Activated CD8-positive, alpha-beta memory T cell treated with anti-CD3 and anti-CD28 coated beads for 1 hour (primary cell): ENCODE data around the gene MDM4.
"Not testable (repeated sequence)": the region's sequence is repeated elsewhere in the genome, so short reads cannot be mapped to it uniquely, and the experiment has no call there.

Source experiments
- DNase-seq, 2 donors: peaks; one replicate each; pipeline ENCODE4 v3.0.0-alpha.2; 2020; ENCODE audit warnings: low read depth in 1 of 2; ENCODE audit errors: extremely low read depth in 1 of 2

MDM4 gene

DNA sequence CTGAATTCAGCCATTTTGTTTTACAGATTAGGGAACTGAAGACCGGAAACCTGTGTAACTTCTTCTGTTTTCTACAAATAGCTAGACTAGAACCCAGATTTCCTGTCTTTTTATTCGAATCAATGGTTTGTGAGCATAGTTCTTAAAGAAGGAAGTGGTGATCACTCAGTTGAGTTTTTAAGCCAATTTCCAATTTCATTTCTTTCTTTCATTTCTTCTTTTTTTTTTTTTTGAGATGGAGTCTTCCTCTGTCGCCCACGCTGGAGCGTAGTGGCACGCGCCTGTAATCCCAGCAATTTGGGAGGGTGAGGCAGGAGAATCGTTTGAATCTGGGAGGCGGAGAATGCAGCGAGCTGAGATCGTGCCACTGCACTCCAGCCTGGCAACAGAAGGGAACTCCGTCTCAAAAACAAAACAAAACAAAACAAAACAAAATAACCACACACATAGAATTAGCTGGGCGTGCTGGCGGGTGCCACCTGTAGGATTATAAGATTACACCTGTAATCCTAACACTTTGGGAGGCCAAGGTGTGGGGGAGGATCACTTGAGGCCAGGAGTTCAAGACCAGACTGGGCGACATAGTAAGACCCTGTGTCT is 3.0 kb upstream of the MDM4 start:
- no peak for DNase-seq

DNA sequence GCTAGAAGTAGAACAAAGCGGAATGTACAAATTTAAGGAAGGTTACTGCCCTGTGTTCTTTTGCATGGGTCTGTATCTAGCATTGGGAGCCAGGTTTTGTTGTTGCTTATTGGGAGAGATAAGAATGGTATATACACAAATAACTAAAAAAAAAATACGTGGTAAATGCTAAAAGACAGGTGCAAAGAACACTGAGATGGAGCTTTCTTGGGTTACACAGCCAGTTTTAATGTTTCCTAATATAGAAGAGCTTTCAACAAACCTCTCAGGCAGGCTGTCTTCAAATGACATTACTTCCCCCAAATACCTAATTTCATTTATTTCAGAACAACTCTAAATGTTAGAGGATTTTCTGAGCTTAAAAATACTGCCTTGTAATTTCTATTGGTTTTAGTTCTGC is 1.4 kb upstream of the MDM4 start:
- DNase-seq: no peak

DNA sequence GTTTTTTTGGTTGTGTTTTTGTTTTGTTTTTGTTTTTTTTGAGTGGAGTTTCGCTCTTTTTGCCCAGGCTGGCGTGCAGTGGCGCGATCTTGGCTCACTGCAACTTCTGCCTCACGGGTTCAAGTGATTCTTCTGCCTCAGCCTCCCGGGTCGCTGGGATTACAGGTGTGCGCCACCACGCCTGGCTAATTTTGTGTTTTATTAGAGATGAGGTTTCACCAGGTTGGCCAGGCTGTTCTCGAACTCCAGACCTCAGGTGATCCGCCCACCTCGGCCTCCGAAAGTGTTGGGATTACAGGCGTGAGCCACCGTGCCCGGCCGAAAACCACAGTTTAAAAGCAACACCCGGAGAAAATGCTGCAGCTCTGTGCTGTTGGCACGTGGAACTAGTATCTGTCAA is 1.2 kb downstream of the MDM4 start:
- DNase-seq: not testable (repeated sequence)

DNA sequence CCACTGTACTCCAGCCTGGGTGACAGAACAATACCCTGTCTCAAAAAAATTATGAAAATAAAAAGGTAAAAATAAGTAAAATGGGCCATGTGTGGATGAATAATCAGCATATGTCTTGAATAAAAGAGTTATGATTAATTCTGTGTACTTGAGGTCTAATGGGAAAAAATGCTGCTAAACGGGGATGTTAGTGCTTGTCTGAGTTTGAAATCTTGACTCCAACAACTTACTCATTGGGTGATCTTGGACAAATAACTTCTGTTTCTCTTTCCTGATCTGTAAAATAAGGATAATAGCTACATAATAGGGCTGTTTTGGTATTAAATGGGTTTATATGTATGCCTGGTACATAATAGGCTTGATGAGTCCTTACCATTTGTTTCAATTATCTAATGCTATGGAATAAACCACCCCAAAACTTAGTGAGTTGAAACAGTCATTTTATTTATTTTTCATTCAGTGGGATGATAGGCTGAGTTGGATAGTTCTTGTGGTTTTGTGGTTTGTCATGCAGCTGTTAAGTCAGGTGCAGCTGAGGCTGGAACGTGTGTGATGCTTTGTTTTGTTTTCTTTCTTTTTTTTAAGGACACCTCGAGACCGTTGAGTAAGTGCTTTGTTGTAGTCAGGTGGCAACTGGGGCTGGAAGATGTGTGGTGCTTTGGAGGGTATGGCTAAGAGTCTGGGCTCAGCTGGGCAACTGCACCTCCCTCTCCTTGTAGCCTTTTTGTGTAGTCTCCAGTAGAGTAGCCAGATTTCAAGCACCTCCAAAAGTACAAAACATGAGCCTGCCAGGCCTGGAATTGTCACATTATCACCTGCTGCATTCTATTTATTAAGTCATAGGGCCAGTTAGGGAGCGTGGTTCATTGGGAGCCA is 4.9 kb downstream of the MDM4 start:
- DNase-seq: peak; percentile 22 to 32

DNA sequence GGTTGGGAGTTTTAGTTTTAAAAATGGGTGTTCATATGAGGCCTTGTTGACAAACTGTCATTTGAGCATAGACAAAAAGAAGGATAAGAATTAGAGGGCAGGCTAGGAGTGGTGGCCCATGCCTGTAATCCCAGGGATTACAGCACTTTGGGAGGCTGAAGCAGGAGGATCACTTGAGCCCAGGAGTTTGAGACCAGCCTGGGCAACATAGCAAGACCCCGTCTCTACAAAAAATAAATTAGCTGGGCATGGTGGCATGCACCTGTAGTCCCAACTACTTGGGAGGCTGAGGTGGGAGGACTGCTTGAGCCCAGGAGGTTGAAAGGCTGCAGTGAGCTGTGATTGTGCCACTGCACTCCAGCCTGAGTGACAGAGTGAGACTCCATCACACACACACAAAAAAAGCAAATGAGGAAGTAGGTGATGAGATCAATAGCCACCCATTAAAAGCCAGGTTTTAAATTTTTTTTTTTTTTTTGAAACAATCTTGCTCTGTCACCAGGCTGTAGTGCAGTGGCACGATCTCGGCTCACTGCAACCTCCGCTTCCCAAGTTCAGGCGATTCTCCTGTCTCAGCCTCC is 5.8 kb downstream of the MDM4 start:
- DNase-seq: not testable (repeated sequence)

DNA sequence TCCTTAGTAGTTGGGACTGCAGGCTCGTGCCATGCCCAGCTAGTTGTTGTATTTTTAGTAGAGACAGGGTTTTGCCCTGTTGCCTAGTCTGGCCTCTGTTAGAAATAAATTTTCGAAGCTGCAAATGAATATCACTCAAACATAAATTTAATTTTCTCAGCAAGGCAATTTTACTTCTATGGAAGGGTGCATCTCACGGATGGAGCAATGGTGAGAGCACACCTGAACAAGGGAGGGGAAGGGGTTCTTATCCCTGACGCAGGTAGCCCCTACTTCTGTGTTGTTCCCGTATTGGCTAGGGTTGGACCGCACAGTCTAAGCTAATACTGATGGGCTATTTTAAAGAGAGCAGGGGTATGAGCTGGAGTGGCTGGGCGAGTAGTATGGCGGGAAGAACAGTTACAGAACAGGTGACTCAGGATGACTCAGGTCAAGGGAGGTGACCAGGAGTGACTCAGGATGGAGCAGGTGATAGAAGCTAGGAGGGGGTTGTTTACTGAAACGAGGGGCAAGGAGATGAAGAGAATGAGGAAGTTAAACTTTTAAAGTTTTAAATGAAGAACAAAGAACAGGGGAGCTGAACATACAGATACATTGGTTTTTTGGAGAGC is 7.5 kb downstream of the MDM4 start:
- DNase-seq: no peak

DNA sequence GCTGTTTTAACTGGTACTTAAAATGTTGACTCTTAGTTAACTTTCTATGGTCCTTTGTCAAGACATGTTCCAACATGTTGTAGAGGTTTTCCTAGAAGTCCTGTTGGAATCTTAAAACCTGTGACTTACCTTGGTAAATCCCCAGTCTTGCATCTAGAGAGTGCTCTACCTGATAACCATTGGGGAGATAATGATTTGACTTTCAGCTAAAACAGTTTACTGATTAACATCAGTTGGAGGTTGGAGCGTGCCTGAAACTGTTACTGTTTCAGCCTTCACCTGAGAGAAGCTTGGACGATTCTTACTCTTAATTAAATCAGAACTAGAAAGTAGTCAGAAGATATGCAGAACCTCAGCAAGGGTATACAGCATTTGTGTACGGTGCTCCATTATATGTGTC is 8.8 kb downstream of the MDM4 start:
- no peak for DNase-seq

DNA sequence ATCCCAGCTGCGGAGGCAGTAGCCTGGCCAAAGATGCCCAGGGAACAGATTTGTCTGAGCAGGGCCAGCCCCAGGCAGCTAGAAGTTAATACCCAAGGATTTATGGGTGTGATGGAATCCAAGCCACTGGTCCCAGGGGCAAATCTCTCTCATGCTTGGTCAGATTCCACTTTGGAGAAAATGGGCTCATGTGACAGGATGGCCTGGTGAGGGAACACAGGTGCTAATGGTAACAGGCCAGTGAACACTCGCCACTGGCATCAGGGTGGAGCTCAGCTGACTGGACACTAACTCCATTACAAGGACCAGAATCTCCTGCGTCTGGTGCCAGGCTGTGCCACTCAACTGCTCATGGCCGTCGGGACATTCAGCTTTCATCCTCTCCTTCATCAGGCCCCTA is 12.0 kb downstream of the MDM4 start:
- no peak for DNase-seq

DNA sequence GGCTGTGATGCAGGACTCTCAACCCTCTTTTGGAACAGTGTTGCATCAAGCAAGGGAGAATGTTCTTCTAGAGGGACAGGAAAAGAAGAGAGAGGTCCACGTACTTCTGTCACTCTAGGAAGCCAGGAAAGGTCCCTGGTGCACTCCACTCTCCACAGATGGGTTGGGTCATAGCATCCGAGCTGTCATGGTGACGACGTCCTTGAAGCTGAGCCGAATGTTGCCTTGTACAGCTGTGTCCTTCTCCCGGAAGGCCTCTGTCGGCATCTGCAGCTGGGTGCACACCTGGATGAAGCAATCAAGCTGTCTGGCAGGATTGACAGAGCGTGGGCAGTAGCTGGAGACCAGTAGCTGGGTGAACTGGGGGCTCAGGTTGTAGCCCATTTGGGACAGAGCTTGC is 12.5 kb downstream of the MDM4 start:
- no peak for DNase-seq

DNA sequence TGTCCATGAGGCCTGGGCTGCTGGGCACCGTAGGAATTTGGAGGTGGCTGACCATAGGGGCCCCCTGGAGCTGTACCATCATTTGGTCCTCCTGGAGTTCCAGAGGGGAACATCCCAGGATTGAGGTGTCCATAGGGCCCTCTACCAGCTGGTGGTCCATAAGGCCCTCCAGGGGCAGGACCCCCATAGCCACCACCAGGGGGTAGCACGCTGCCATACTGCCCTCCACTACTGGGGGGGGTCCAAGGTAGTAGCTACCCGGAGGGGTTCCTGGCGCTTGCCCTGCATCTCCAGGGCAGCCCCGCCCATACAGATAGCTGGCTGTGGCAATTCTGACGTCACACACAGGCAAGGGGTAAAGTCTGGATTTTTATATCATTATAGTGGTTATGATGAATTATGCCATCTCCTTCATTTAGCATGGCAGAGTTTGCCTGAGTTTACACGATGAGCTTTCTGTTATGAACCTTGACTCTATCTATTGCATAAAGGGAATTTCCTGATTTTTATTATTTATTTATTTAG is 13.2 kb downstream of the MDM4 start:
- no peak for DNase-seq

DNA sequence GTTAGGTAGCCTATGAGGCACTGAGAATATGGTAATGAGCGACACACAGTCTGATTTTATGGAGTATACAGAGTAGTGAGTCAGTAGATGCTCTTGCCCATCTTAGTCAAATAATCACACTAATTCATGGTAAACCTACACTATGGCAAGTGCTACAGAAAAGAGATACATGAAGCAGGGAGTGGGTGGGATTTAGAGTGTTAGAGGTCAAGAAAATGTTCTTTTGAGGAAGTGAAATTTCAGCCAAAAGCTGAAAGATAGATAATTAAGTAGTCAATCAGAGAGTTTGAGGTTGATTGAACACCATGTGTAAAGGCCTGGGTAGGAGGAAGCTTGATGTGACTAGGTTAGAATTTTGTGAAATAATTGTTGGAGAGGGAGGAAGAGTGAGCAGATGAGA is 14.7 kb downstream of the MDM4 start:
- DNase-seq: no peak

DNA sequence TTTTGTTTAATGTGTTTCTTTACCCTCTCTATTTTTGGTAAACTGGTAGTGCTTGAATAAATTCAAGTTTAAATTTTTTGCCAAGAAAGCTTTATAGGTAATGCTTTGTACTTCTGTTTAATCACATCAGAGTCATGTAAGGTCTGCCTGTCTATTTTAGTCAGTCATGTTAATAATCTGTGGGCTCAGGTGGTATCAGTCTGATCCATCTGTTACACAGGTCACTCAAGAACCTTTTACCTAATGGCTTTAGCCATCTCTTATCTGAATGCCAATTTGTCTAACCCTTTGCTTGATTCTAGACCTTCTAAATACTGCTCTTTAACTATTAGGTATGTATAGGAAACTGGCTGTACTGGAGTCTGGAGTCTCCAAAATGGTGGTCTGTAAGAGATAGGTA is 16.6 kb downstream of the MDM4 start:
- no peak for DNase-seq

DNA sequence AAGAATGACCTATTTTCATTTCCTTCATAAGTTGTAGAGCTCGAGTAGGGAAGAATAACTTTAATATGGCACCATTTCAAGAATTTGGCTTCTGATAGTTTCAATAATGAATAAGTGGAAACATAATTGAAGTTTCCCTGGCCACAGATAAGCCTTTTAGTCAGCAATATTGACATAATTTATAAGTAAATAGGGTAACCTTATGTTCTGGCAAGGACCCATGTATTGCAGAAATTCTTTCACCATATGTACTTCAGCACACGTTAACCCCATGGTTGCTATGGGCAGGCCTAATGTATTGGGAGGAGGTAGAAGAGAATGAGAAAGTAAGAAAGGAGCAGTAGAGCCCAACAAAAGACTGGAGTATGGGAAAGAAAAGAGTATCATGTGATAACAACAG is 25.4 kb downstream of the MDM4 start:
- no peak for DNase-seq

DNA sequence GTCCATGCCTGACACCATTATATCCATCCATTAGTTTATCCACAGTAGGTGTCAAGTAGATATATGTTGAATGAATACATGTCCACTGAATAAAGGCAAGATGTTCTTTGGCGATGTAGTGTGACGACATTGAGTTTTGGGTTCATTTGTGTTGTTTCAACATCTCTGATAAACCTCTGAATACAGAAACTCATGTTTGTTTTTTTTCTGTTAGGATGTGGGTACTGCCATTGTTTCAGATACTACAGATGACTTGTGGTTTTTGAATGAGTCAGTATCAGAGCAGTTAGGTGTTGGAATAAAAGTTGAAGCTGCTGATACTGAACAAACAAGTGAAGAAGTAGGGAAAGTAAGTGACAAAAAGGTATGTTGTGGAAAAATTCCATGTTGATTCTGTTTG is 28.1 kb downstream of the MDM4 start:
- DNase-seq: no peak

DNA sequence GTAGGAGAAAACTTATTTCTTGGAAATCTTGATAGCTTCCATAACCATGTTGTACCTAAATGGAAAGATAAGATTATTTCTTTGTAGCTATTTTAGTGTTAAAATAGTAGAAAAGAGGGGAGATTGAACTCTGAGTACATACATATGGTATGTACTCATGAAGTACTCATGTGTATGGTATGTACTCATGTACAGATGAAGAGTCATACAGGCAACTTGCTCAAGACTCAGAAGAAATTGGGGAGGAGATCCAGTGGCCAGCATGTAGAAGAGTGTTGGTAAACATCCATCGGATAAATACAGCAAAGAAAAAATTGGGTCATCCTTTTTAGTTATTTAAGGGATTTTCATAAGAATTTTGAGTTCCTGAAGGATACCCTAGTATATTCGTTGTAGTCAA is 29.0 kb downstream of the MDM4 start:
- no peak for DNase-seq

DNA sequence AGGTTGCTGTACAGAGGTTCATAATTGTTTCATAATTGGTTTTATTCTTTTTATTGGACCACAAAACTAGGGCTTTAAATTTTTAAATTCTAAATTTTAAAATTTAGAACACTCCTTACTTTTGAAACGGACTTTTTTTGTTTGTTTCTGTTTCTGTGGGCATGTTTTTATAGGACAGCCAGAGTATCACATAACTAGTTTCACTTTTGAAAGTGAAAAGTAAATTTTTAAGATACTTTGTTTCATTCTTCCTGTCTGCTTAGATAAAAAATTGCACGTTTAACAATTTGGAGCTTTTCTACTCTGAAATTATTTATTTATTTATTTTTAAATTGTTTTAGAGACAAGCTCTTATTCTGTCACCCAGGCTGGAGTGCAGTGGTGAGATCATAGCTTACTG is 29.7 kb downstream of the MDM4 start:
- DNase-seq: no peak

DNA sequence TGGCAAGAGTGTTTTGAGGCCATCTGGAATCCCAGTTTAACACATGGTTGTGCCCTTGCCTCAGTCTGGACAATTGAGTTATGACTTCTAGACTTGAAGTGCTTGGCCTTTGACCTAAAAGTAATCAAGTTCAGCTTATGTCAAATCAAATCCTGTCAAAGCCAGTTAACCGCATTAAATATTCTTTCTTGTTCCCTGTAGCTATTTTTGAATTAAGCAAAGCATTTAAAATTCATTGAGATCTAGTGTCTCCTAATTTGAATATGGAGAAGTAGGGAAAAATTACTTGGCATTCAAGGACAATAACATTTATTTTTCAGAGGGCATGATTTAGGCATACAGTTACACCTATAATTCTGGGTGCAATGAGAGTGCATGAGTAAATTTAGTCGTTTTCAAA is 32.1 kb downstream of the MDM4 start:
- no peak for DNase-seq

DNA sequence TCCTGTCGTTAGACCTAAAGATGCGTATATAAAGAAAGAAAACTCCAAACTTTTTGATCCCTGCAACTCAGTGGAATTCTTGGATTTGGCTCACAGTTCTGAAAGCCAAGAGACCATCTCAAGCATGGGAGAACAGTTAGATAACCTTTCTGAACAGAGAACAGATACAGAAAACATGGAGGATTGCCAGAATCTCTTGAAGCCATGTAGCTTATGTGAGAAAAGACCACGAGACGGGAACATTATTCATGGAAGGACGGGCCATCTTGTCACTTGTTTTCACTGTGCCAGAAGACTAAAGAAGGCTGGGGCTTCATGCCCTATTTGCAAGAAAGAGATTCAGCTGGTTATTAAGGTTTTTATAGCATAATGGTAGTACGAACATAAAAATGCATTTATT is 33.1 kb downstream of the MDM4 start:
- no peak for DNase-seq

DNA sequence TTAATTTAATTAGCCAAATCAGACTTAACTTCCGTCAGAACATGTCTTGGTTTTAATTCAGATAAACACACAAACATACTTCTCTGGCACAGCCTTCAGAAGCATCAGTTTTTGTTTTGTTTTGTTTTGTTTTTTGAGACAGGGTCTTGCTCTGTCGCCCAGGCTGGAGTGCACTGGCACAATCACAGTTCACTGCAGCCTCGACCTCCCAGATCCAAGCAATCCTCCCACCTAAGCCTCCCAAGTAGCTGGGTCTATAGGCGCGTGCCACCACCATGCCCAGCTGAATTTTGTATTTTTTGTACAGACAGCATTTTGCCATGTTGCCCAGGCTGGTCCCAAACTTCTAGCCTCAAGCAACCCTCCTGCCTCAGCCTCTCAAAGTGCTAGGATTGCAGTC is 34.7 kb downstream of the MDM4 start:
- DNase-seq: no peak

DNA sequence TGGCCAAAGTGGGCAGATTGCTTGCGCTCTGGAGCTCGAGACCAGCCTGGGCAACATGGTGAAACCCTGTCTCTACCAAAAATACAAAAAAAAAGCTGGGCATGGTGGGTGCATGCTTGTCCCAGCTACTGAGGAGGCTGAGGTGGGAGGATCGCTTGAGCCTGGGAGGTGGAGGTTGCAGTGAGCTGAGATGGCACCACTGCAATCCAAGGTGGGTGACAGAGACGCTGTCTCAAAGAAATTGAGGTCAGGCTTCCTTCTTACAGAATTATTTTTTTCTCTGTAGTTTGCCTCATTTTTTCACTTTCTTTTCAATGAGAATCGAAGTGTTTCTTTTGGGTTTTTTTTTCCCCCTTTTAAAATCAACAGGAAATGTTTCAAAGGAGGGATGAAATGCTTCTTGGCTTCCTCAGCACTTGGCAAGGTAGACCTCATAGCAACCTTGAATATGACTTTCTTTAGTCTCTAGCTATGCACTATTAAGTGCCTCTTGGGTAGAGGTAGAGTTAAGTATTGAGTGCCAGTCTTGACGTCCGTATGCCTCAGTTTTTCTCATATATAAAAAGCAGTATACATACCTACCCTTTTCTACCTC is 40.3 kb downstream of the MDM4 start:
- no peak for DNase-seq

DNA sequence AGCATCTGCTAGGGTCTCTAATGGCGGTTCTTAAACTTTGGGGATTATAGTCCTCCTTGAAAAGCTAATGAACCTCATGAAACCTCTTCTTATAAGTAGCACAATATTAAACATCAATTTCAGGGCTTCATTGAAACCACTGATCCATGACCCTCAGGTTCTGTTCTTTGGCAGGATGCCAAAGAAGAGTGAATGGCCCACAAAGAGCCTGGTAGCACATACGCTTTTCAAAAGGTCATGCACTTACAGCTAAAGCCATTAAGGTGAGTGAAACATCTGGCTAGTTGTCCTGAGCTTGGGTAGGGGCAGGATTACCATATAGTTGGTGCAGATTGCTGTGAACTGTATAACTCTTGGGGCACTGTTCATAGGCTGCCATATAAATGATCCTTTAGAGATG is 42.3 kb downstream of the MDM4 start:
- DNase-seq: no peak
